GM12872 (cell line): ENCODE measurements around the gene CLEC4F.

Experiments
- CTCF ChIP-seq: IDR thresholded peaks from 3 replicates; pipeline ENCODE4 v1.5.1; 2011; ENCODE audit warnings: low read depth, mild to moderate bottlenecking, low read length, moderate library complexity; ENCODE audit not compliant: insufficient read depth

CLEC4F gene

GRCh38 chr2:70850925-70851324 lies 30.5 kb upstream of the CLEC4F start:
- TF ChIP-seq CTCF: no peak

- no peak for TF ChIP-seq CTCF
Measured at GRCh38 chr2:70842401-70842800, 22.0 kb upstream of the CLEC4F start.

GRCh38 chr2:70837980-70838925 lies 17.9 kb upstream of the CLEC4F start:
- TF ChIP-seq CTCF: no peak

- TF ChIP-seq CTCF: no peak
Measured at GRCh38 chr2:70835643-70836042, 15.2 kb upstream of the CLEC4F start, which contains the start of gene CD207. Gene CD207, minus strand, starts transcription at chr2:70835816. Its CDS starts 40 bp downstream, at chr2:70835776.

GRCh38 chr2:70834881-70835280 lies 14.5 kb upstream of the CLEC4F start:
- TF ChIP-seq CTCF: no peak

GRCh38 chr2:70834106-70834505 lies 13.7 kb upstream of the CLEC4F start:
- TF ChIP-seq CTCF: no peak

GRCh38 chr2:70833246-70833645 lies 12.8 kb upstream of the CLEC4F start:
- no peak for TF ChIP-seq CTCF
